AG09319 (cell line): ENCODE measurements around the gene EIF4E3.

Source experiments
- DNase-seq: peaks from one replicate; pipeline ENCODE4 v3.0.0-alpha.2; 2010; ENCODE audit warnings: low read depth; ENCODE audit errors: extremely low read depth
- CTCF ChIP-seq: IDR thresholded peaks from 2 replicates; pipeline ENCODE4 v1.5.1; 2011; ENCODE audit warnings: low read depth, mild to moderate bottlenecking, inconsistent platforms, low read length, moderate library complexity

EIF4E3 gene

GRCh38 chr3:71734881-71735280 lies 9.7 kb upstream of the EIF4E3 start:
- no peak for TF ChIP-seq CTCF
- DNase-seq, result no peak

- no peak for DNase-seq
- TF ChIP-seq CTCF, result no peak
Observed at GRCh38 chr3:71733319-71733718, 8.1 kb upstream of the EIF4E3 start.

GRCh38 chr3:71732637-71733036 lies 7.4 kb upstream of the EIF4E3 start:
- DNase-seq, result no peak
- TF ChIP-seq CTCF, result no peak

GRCh38 chr3:71728632-71729342 lies 3.6 kb upstream of the EIF4E3 start:
- no peak for DNase-seq
- TF ChIP-seq CTCF, result no peak

GRCh38 chr3:71726146-71726545 lies 944 bp upstream of the EIF4E3 start:
- no peak for TF ChIP-seq CTCF
- DNase-seq, result no peak

GRCh38 chr3:71724584-71725270 lies 475 bp downstream of the EIF4E3 start:
- no peak for DNase-seq
- TF ChIP-seq CTCF, result no peak

- TF ChIP-seq CTCF, result no peak
- no peak for DNase-seq
Observed at GRCh38 chr3:71724171-71724453, 1.1 kb downstream of the EIF4E3 start.
